ENCODE data around the gene TRIM26. TPM values are rescaled to one million over a fixed set of nuclear protein-coding genes. Genes with fewer than 3 reads are reported as not detected.

Gene TRIM26
- total RNA-seq, 1 donor from 2014 or later, result 58.5 TPM

DNA sequence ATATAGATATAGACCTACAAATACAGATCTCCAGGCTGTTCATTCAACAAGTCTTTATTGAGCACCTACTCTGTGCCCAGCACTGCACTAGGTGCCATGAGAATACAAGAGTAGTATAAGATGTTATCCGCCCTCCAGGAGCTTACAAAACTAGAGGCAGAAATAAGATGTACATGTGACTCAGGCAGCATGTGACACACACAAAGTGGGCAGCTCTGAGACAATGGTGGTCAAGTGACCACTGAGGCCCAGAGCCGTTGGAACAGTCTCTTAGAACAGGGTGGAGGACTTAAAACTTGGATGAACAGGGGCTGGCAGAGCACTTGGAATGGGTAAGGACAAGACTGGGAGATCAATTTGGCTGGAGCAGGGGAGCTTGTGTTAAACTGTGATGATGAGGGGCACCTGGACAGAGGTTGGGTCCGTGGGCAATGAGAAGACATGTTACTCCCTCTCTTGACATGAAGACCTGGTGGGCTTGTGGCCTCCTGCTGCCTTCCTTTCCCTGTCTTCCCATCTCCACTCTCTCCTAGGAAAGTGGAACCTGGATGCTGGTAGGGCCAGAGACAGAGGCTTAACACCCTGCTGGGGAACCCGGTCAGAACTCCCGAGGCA is 28.7 kb downstream of the TRIM26 start:
- no peak for DNase-seq
- Mint-ChIP-seq H3K27ac (ENCODE audit: unreplicated experiment) (peak overlapping the region; percentile 69), H3K36me3 (ENCODE audit: unreplicated experiment) (peaks cover 43% of the 10 kb centered on the region), H3K9me3 (ENCODE audit: unreplicated experiment) (peaks cover 4% of the 10 kb centered on the region), H3K27me3 (ENCODE audit: unreplicated experiment) (peaks cover 15% of the 10 kb centered on the region), H3K4me3 (ENCODE audit: unreplicated experiment) (no peak overlapping the region), H3K4me1 (ENCODE audit: low read depth, unreplicated experiment) (no peaks in the 10 kb centered on the region)
- TF ChIP-seq, protein P1, sequence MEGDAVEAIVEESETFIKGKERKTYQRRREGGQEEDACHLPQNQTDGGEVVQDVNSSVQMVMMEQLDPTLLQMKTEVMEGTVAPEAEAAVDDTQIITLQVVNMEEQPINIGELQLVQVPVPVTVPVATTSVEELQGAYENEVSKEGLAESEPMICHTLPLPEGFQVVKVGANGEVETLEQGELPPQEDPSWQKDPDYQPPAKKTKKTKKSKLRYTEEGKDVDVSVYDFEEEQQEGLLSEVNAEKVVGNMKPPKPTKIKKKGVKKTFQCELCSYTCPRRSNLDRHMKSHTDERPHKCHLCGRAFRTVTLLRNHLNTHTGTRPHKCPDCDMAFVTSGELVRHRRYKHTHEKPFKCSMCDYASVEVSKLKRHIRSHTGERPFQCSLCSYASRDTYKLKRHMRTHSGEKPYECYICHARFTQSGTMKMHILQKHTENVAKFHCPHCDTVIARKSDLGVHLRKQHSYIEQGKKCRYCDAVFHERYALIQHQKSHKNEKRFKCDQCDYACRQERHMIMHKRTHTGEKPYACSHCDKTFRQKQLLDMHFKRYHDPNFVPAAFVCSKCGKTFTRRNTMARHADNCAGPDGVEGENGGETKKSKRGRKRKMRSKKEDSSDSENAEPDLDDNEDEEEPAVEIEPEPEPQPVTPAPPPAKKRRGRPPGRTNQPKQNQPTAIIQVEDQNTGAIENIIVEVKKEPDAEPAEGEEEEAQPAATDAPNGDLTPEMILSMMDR (IDR thresholded peaks at IDR 0.05; ENCODE audit: partially characterized antibody, unreplicated experiment), result no peak

DNA sequence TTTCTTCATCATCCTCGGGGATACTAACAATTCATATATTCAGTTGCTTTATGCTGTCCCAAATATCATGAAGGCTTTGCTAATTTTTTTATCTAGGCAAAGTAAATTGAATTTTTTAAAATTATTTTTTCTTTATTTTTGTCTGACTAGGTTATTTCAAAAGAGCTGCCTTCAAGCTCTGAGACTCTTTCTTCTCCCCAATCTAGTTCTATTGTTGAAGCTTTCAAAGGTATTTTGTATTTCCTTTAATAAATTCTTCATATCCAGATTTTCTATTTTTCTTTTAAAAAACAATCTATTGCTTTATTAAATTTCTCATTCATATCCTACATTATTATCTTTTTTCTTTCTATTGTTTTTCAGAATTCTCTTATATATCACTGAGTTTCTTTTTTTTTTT is 33.1 kb downstream of the TRIM26 start:
- TF ChIP-seq, protein P1 (IDR thresholded peaks at IDR 0.05; ENCODE audit: partially characterized antibody, unreplicated experiment), result no peak
- Mint-ChIP-seq H3K9me3 (ENCODE audit: unreplicated experiment) (peaks cover 4% of the 10 kb centered on the region), H3K4me3 (ENCODE audit: unreplicated experiment) (no peak overlapping the region), H3K27me3 (ENCODE audit: unreplicated experiment) (peaks cover 10% of the 10 kb centered on the region), H3K4me1 (ENCODE audit: low read depth, unreplicated experiment) (no peaks in the 10 kb centered on the region), H3K27ac (ENCODE audit: unreplicated experiment) (no peak overlapping the region), H3K36me3 (ENCODE audit: unreplicated experiment) (peaks cover 27% of the 10 kb centered on the region)
- DNase-seq, result no peak

DNA sequence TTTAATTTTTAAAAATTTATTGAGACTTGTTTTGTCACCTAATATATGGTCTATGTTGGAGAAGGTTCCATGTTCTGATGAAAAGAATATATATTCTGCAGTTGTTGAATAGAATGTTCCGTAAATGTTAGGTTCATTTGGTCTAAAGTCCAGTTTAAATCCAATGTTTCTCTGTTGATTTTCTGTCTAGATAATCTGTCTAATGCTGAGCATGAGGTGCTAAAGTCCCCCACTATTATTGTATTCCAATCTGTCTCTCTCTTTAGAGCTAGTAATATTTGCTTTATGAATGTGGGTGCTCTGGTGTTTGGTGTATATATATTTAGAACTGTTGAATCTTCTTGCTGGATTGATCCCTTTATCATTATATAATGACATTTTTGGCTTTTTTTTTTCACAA is 34.4 kb downstream of the TRIM26 start:
- H3K9me3 Mint-ChIP-seq (ENCODE audit: unreplicated experiment), result peaks cover 4% of the 10 kb centered on the region
- TF ChIP-seq, protein P1 (IDR thresholded peaks at IDR 0.05; ENCODE audit: partially characterized antibody, unreplicated experiment), result no peak
- no peaks in the 10 kb centered on the region for H3K4me1 Mint-ChIP-seq (ENCODE audit: low read depth, unreplicated experiment)
- H3K36me3 Mint-ChIP-seq (ENCODE audit: unreplicated experiment), result peaks cover 16% of the 10 kb centered on the region
- H3K27ac Mint-ChIP-seq (ENCODE audit: unreplicated experiment), result no peak overlapping the region
- DNase-seq, result no peak
- H3K4me3 Mint-ChIP-seq (ENCODE audit: unreplicated experiment), result no peak overlapping the region
- peaks cover 7% of the 10 kb centered on the region for H3K27me3 Mint-ChIP-seq (ENCODE audit: unreplicated experiment)

DNA sequence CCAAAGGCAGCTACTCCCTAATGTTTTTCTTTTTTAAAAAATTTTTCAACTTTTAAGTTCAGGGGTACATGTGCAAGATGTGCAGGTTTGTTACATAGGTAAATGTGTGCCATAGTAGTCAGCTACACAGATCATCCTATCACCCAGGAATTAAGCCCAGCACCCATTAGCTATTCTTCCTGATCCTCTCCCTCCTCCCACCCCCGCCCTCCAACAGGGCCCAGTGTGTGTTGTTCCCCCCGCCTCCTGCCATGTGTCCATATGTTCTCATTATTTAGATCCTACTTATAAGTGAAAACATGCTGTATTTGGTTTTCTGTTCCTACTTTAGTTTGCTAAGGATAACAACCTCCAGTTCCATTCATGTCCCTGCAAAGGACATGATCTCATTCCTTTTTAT is 37.4 kb downstream of the TRIM26 start:
- H3K9me3 Mint-ChIP-seq (ENCODE audit: unreplicated experiment), result peaks cover 2% of the 10 kb centered on the region
- peaks cover 3% of the 10 kb centered on the region for H3K4me1 Mint-ChIP-seq (ENCODE audit: low read depth, unreplicated experiment)
- H3K36me3 Mint-ChIP-seq (ENCODE audit: unreplicated experiment), result peaks cover 13% of the 10 kb centered on the region
- TF ChIP-seq, protein P1 (IDR thresholded peaks at IDR 0.05; ENCODE audit: partially characterized antibody, unreplicated experiment), result no peak
- no peak overlapping the region for H3K27ac Mint-ChIP-seq (ENCODE audit: unreplicated experiment)
- no peak for DNase-seq
- H3K27me3 Mint-ChIP-seq (ENCODE audit: unreplicated experiment), result peaks cover under 1% of the 10 kb centered on the region
- no peak overlapping the region for H3K4me3 Mint-ChIP-seq (ENCODE audit: unreplicated experiment)

DNA sequence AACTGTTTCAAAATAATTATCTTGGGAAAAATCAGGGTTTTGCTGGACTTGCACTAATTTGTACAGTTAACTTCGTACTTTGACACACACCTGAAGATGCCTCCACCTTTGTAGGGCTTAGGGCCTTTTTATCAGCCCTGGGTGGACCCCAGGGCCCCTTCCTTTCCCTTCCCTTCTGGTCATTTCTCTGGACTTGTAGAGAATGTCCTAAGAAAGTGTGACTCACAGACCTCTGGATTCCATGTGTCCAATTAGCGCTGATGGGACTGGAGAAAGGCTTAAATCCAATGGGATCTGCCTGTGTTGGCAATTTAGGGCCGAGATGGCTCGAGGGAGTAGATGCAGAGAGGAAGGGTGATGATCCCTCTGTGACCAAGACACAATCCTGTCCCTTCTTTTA is 40.5 kb downstream of the TRIM26 start:
- H3K27ac Mint-ChIP-seq (ENCODE audit: unreplicated experiment), result no peak overlapping the region
- TF ChIP-seq, protein P1 (IDR thresholded peaks at IDR 0.05; ENCODE audit: partially characterized antibody, unreplicated experiment), result no peak
- peaks cover 7% of the 10 kb centered on the region for H3K4me1 Mint-ChIP-seq (ENCODE audit: low read depth, unreplicated experiment)
- DNase-seq, result no peak
- peaks cover 5% of the 10 kb centered on the region for H3K27me3 Mint-ChIP-seq (ENCODE audit: unreplicated experiment)
- H3K36me3 Mint-ChIP-seq (ENCODE audit: unreplicated experiment), result peaks cover under 1% of the 10 kb centered on the region
- no peak overlapping the region for H3K4me3 Mint-ChIP-seq (ENCODE audit: unreplicated experiment)
- peaks cover 2% of the 10 kb centered on the region for H3K9me3 Mint-ChIP-seq (ENCODE audit: unreplicated experiment)
